NT2/D1 (cell line): ENCODE data around the gene UCN3.

Source experiments
- DNase-seq: peaks from one replicate; pipeline ENCODE4 v3.0.0-alpha.2; 2011; ENCODE audit warnings: low read depth, low spot score
- H3K27me3 ChIP-seq: 2 replicates; pipeline ENCODE4 v1.6.0; 2011; ENCODE audit warnings: mild to moderate bottlenecking; ENCODE audit not compliant: insufficient read length, insufficient read depth
- H3K36me3 ChIP-seq: 2 replicates; pipeline ENCODE4 v1.6.1; 2011; ENCODE audit warnings: mild to moderate bottlenecking, low read length, mixed read lengths; ENCODE audit not compliant: insufficient read depth, insufficient read length
- H3K4me1 ChIP-seq: 2 replicates; pipeline ENCODE4 v1.5.1; 2011; ENCODE audit not compliant: insufficient read depth, insufficient read length
- H3K4me3 ChIP-seq: 2 replicates; pipeline ENCODE4 v1.5.1; 2011; ENCODE audit warnings: low read depth; ENCODE audit not compliant: insufficient read length
- H3K9ac ChIP-seq: 2 replicates; pipeline ENCODE4 v1.6.0; 2011; ENCODE audit warnings: low read depth; ENCODE audit not compliant: insufficient read length
- H3K9me3 ChIP-seq: 2 replicates; pipeline ENCODE4 v1.5.1; 2011; ENCODE audit warnings: mild to moderate bottlenecking, low read length; ENCODE audit not compliant: insufficient read depth
- SUZ12 ChIP-seq: IDR thresholded peaks from 2 replicates; pipeline ENCODE4 v1.6.1; 2011; ENCODE audit not compliant: insufficient read length, insufficient read depth; ENCODE audit errors: extremely low read depth
- YY1 ChIP-seq: IDR thresholded peaks from 2 replicates; pipeline ENCODE4 v1.6.1; 2011; ENCODE audit not compliant: insufficient read length, insufficient read depth
- ZNF274 ChIP-seq: IDR thresholded peaks from 2 replicates; pipeline ENCODE4 v1.6.1; 2011; ENCODE audit warnings: mild to moderate bottlenecking, low read depth, low read length

UCN3 gene

GRCh38 chr10:5411941-5412276 is 47.1 kb downstream of the UCN3 start:
- Histone ChIP-seq H3K9ac (peak overlapping the region; percentile 2), H3K4me3 (no peak overlapping the region), H3K9me3 (peaks cover 5% of the 10 kb centered on the region), H3K36me3 (peaks cover 3% of the 10 kb centered on the region), H3K27me3 (no peaks in the 10 kb centered on the region), H3K4me1 (no peaks in the 10 kb centered on the region)
- no peak for DNase-seq
- TF ChIP-seq YY1 (no peak), SUZ12 (no peak), ZNF274 (no peak)

GRCh38 chr10:5412277-5412941 is 47.6 kb downstream of the UCN3 start, which contains the start of gene NET1:
Gene NET1 (plus strand): TSS chr10:5412557. CDS start chr10:5412693, 136 bp downstream.
- no peaks in the 10 kb centered on the region; the same call in 1 of the 2 replicates for H3K9me3 ChIP-seq
- DNase-seq = peak; percentile 82
- peak within 1 kb of the TSS; percentile 57 for H3K4me3 ChIP-seq
- TF ChIP-seq ZNF274 (no peak), YY1 (peak; percentile 35), SUZ12 (no peak)
- H3K36me3 ChIP-seq = peaks cover 6% of the 10 kb centered on the region
- H3K9ac ChIP-seq = peak within 1 kb of the TSS; percentile 73
- no peaks in the 10 kb centered on the region for H3K4me1 ChIP-seq
- H3K27me3 ChIP-seq = no peaks in the 10 kb centered on the region

DNA sequence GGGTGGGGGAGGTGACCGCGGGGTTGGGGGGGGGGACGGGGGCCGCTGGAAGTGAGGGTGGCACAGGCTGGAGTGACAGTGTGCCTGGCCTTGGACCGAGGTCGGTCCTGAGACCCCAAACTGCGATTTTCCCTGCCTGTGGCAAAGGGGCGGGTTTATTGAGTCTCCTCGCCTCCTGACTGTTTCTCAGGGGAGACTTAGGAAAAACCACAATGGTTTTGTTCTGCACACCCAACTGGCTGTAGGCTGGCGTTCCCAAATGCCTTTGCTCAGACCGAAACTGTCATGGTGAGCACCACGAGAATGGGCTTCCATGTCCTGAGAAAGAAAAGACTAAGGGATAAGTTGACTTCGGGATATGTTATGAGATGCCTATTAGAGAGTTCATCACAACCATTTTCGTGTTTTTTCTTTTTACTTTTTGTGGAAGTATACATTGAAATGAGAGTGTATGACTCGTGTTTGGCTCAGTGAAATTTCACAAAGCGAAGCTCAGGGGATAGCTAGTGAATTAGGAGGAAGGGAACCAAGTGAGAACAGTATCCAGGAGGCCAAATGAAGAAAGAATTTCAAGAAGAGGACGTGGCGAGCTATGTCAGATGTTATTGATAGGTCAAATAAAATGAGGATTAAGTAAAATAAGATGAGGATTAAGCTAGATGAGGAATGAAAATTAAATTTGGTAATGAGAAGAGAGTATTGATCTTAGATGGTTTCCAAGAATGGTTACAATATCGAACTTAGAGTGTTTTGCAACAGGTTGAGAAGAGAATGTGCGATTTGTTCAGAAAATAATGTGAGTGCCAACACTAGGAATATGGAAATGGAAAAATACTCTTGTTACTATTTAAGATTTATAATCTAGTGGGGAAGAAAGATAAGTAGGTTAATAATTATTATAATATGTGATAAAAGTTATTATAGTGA is 48.5 kb downstream of the UCN3 start:
- DNase-seq = no peak
- H3K4me3 ChIP-seq = peak overlapping the region; percentile 57
- no peak for TF ChIP-seq ZNF274
- no peak for TF ChIP-seq SUZ12

DNA sequence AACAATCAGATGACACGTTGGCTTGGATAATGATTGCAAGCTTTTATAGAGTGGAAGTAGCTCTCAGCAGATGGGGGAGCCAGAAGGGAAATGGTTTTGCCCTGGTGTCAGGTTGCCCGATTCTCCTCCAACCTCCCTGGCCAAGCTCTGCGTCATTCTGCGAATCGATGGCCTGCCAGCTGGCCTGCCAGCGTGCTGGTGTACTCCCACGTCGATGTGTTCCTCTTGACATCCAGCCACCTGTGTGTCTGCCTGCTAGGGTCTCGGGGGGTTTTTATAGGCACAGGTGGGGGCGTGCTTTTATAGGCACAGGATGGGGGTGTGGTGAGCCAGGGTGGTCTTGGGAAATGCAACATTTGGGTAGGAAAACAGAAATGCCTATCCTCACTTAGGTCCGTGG is 52.2 kb downstream of the UCN3 start:
- DNase-seq = no peak
- H3K36me3 ChIP-seq = peaks cover 6% of the 10 kb centered on the region
- no peaks in the 10 kb centered on the region for H3K27me3 ChIP-seq
- peaks cover 20% of the 10 kb centered on the region for H3K9me3 ChIP-seq
- H3K4me1 ChIP-seq = no peaks in the 10 kb centered on the region
- H3K4me3 ChIP-seq = no peak overlapping the region
- TF ChIP-seq ZNF274 (no peak), YY1 (no peak), SUZ12 (no peak)
- no peak overlapping the region for H3K9ac ChIP-seq

More for the DNA sequence above, 48.5 kb downstream of the UCN3 start:
- no peaks in the 10 kb centered on the region for H3K27me3 ChIP-seq
- peaks cover 7% of the 10 kb centered on the region for H3K9me3 ChIP-seq
- H3K9ac ChIP-seq = peak overlapping the region; percentile 66
- H3K36me3 ChIP-seq = peaks cover 6% of the 10 kb centered on the region
- H3K4me1 ChIP-seq = no peaks in the 10 kb centered on the region

- Histone ChIP-seq H3K27me3 (no peaks in the 10 kb centered on the region), H3K9ac (no peak overlapping the region), H3K4me3 (no peak overlapping the region), H3K9me3 (peaks cover 20% of the 10 kb centered on the region), H3K4me1 (no peaks in the 10 kb centered on the region), H3K36me3 (peaks cover 6% of the 10 kb centered on the region)
- DNase-seq = no peak
- no peak for TF ChIP-seq YY1
- no peak for TF ChIP-seq ZNF274
- no peak for TF ChIP-seq SUZ12
Observed at GRCh38 chr10:5418584-5418983, 53.8 kb downstream of the UCN3 start.

DNA sequence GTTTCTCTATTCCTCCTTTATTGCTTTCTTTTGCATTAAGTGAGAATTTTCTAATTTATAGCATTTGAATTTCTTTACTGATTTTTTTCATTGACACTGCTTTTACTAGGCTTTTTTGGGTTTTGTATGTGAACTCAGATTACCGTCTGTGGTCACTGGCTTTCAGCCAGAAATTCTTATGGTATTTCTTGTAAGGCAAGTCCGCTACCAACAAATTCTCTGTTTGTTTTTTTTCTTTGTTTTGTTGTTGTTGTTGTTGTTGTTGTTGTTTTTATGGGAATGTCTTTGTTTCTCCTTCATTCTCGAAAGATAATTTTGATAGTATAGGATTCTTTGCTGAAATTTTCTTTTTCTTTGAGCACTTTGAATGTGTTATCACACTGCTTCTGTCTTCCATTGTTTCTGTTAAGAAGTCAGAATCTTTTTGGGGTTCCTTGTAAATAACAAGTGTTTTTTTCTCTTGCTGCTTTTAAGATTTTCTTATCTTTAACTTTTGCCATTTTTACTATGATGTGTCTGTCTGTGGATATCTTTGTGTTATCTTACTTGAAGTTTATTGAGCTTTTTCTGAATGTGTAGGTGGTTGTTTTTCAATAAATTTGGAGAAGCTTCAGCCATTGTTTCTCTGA is 54.8 kb downstream of the UCN3 start:
- no peak for DNase-seq
- TF ChIP-seq SUZ12 (no peak), YY1 (no peak), ZNF274 (no peak)
- Histone ChIP-seq H3K4me1 (no peaks in the 10 kb centered on the region), H3K27me3 (no peaks in the 10 kb centered on the region), H3K9me3 (peaks cover 20% of the 10 kb centered on the region), H3K9ac (no peak overlapping the region), H3K36me3 (peaks cover 6% of the 10 kb centered on the region), H3K4me3 (no peak overlapping the region)

GRCh38 chr10:5423771-5424170 is 59.0 kb downstream of the UCN3 start:
- Histone ChIP-seq H3K27me3 (no peaks in the 10 kb centered on the region), H3K9me3 (peaks cover 7% of the 10 kb centered on the region), H3K4me3 (no peak overlapping the region), H3K36me3 (peaks cover under 1% of the 10 kb centered on the region), H3K9ac (no peak overlapping the region), H3K4me1 (no peaks in the 10 kb centered on the region)
- no peak for DNase-seq
- no peak for TF ChIP-seq YY1
- TF ChIP-seq SUZ12 = no peak
- no peak for TF ChIP-seq ZNF274
